GM12878 (cell line): ENCODE results near the gene IL16. TPM values are rescaled to one million over a fixed set of nuclear protein-coding genes. Genes with fewer than 3 reads are reported as not detected.

ENCODE experiments used
- ATAC-seq: fragments of 200-7000 bp; cut with Tn5 transposase; 3 replicates; pipeline ENCODE4 v1.9.1; 2020; ENCODE audit warnings: mild to moderate bottlenecking, moderate library complexity
- BruUV-seq: library from RNA; stranded (reverse); fragments of 400-500 nt; replicated peaks from 2 replicates; lab custom pipeline; 2021; lab: Mats Ljungman, UMichigan
- CTCF ChIA-PET: fragments of 300-600 bp; sonication (Branson Sonifier 250); formaldehyde crosslinking; extraction: SDS; loops from one replicate; lab custom pipeline; 2021; ENCODE audit warnings: inconsistent platforms; lab: Yijun Ruan, JAX
- POLR2A ChIA-PET: fragments of 350-600 bp; formaldehyde crosslinking; extraction: SDS; loops from one replicate; lab custom pipeline; 2021; ENCODE audit warnings: inconsistent platforms; lab: Charles Lee
- RAD21 ChIA-PET: fragments of 300-600 bp; sonication (Branson Sonifier 250); formaldehyde crosslinking; loops from one replicate; lab custom pipeline; 2023; ENCODE audit warnings: antibody characterized with exemption; ENCODE audit not compliant: unreplicated experiment; lab: Charles Lee
- SMC1A ChIA-PET: fragments of 300-600 bp; sonication (Branson Sonifier 250); formaldehyde crosslinking; loops from one replicate; lab custom pipeline; 2023; ENCODE audit not compliant: unreplicated experiment, uncharacterized antibody; lab: Charles Lee
- DNase-seq: peaks from one replicate; pipeline ENCODE4 v3.0.0-alpha.2; 2011; ENCODE audit warnings: low read depth, low spot score
- FAIRE-seq: peaks from 3 replicates; lab custom pipeline; 2011; peaks lifted over from hg19 to GRCh38; lab: Jason Lieb, UNC
- H2AFZ ChIP-seq: 2 replicates; pipeline ENCODE4 v1.6.0; 2011; ENCODE audit warnings: low read depth, low read length, control low read depth; ENCODE audit not compliant: control insufficient read depth
- H3K27ac ChIP-seq: 2 replicates; pipeline ENCODE4 v1.5.1; 2011; ENCODE audit warnings: control low read depth; ENCODE audit not compliant: control insufficient read depth, insufficient read depth
- H3K27me3 ChIP-seq, 2 experiments: replicated peaks in 1 of 2; 2 replicates each; pipeline versions ENCODE4 v1.6.0 to v1.6.1; 2011; ENCODE audit warnings: low read length in 1 of 2; ENCODE audit not compliant: control insufficient read depth in 2 of 2, insufficient read depth in 2 of 2
- H3K36me3 ChIP-seq, 2 experiments: 2 replicates each; pipeline ENCODE4 v1.5.1; 2011; ENCODE audit warnings: low read length in 1 of 2; ENCODE audit not compliant: control insufficient read depth in 2 of 2, insufficient read depth in 2 of 2
- H3K4me1 ChIP-seq: 2 replicates; pipeline ENCODE4 v1.6.1; 2011; ENCODE audit warnings: mild to moderate bottlenecking, low read length, moderate library complexity, mixed read lengths; ENCODE audit not compliant: control insufficient read depth, insufficient read depth
- H3K4me2 ChIP-seq: 2 replicates; pipeline ENCODE4 v1.6.0; 2011; ENCODE audit warnings: control low read depth; ENCODE audit not compliant: control insufficient read depth, insufficient read depth
- H3K4me3 ChIP-seq: fragments of 200-600 bp; sonication (generic); 2 replicates; pipeline ENCODE4 v1.5.1; 2016
- H3K79me2 ChIP-seq: 2 replicates; pipeline ENCODE4 v1.6.0; 2011; ENCODE audit warnings: low read length; ENCODE audit not compliant: control insufficient read depth, insufficient read depth
- H3K9ac ChIP-seq: 2 replicates; pipeline ENCODE4 v1.8.0; 2011; ENCODE audit warnings: low read length, control low read depth, mixed read lengths; ENCODE audit not compliant: control insufficient read depth, insufficient read depth
- H3K9me3 ChIP-seq: replicated peaks from 3 replicates; pipeline ENCODE4 v1.5.1; 2011; ENCODE audit warnings: mild to moderate bottlenecking, low read length; ENCODE audit not compliant: control insufficient read depth, insufficient read depth
- H4K20me1 ChIP-seq: 2 replicates; pipeline ENCODE4 v1.6.0; 2011; ENCODE audit not compliant: control insufficient read depth, insufficient read depth
- BMI1 ChIP-seq: fragments of 450-650 bp; IDR thresholded peaks from 2 replicates; pipeline ENCODE4 v1.6.1; 2016; ENCODE audit warnings: mild to moderate bottlenecking, moderate library complexity, borderline replicate concordance
- ETV6 ChIP-seq, 2 experiments: fragments of 450-650 bp in 1 of 2; IDR thresholded peaks in 1 of 2; conservative IDR thresholded peaks in 1 of 2; 2 replicates each; pipeline ENCODE4 v1.6.1; 2014; ENCODE audit warnings: antibody characterized with exemption in 1 of 2, borderline replicate concordance in 1 of 2, low read depth in 1 of 2, mild to moderate bottlenecking in 1 of 2, moderate library complexity in 1 of 2
- HCFC1 ChIP-seq: fragments of 150-350 bp; IDR thresholded peaks from 2 replicates; pipeline ENCODE4 v1.6.1; 2014; ENCODE audit warnings: low read length
- HDAC6 ChIP-seq: fragments of 200-600 bp; sonication (generic); IDR thresholded peaks from one replicate; pipeline ENCODE4 v1.8.0; 2017; ENCODE audit warnings: antibody characterized with exemption; ENCODE audit not compliant: unreplicated experiment
- HDGF ChIP-seq: fragments of 450-650 bp; IDR thresholded peaks from 2 replicates; pipeline ENCODE4 v1.6.1; 2016; ENCODE audit warnings: antibody characterized with exemption
- JUND ChIP-seq: IDR thresholded peaks from 2 replicates; pipeline ENCODE4 v1.6.1; 2012; ENCODE audit warnings: low read depth, mild to moderate bottlenecking, low read length, improper control_type of control experiment, moderate library complexity
- NRF1 ChIP-seq: conservative IDR thresholded peaks from 2 replicates; pipeline ENCODE4 v1.6.1; 2011; ENCODE audit warnings: mild to moderate bottlenecking, low read depth, low read length, improper control_type of control experiment
- POLR2AphosphoS5 ChIP-seq: IDR thresholded peaks from 2 replicates; pipeline ENCODE4 v1.6.1; 2011; ENCODE audit warnings: mild to moderate bottlenecking, low read length, inconsistent platforms
- RB1 ChIP-seq: fragments of 450-650 bp; formaldehyde crosslinking; IDR thresholded peaks from 2 replicates; pipeline ENCODE4 v1.6.1; 2017; ENCODE audit warnings: mild to moderate bottlenecking, borderline replicate concordance
- RELA ChIP-seq: fragments of 450-650 bp; IDR thresholded peaks from 2 replicates; pipeline ENCODE4 v1.8.0; 2014; ENCODE audit warnings: borderline replicate concordance; ENCODE audit not compliant: partially characterized antibody
- WGBS: methylation state at CpG from one replicate; pipeline ENCODE4 v1.1.6; 2016; ENCODE audit warnings: low lambda C conversion rate; ENCODE audit not compliant: insufficient replicate concordance, insufficient coverage; ENCODE audit errors: missing lambda C conversion rate; 5-methylcytosine and 5-hydroxymethylcytosine counted together
- in situ Hi-C: fragments of 300-500 bp; cut with MboI; formaldehyde crosslinking; loops from 9 replicates; pipeline ENCODE4 v1.14.3; 2018; ENCODE audit warnings: mixed read lengths
- intact Hi-C: fragments of 100-400 bp; cut with micrococcal nuclease; formaldehyde crosslinking; loops from one replicate; pipeline ENCODE4 v1.14.2; 2022; ENCODE audit not compliant: unreplicated experiment
- polyA plus RNA-seq, 11 experiments: library from polyadenylated mRNA; depleted of rRNA in 4 of 11; unstranded in 6 of 11; stranded (reverse) in 5 of 11; fragments of >200 nt; fragmentation: Nextera tagmentation in 4 of 11; fragmentation: Illumina TruSeq in 1 of 11; extraction: Ambion mirVana in 4 of 11; extraction: Trizol in 1 of 11; gene quantifications; 1 replicate in 1 of 11; 2 replicates in 10 of 11; pipeline versions ENCODE4 v1.2.1 to v1.2.3, GENCODE V29; 2011 to 2016; ENCODE audit warnings: inconsistent platforms in 2 of 11, missing spikeins in 2 of 11, low read depth in 1 of 11
- total RNA-seq, 4 experiments: library from RNA; depleted of rRNA in 3 of 4; stranded (reverse); fragments of >200 nt in 3 of 4; fragmentation: Illumina TruSeq in 1 of 4; extraction: Trizol in 1 of 4; gene quantifications; 2 replicates each; pipeline versions ENCODE4 v1.2.1 to v1.2.3, GENCODE V29; 2013 to 2021
- TF ChIP-seq, protein P1 (sequence below): IDR thresholded peaks from 2 replicates; pipeline ENCODE4 v1.6.1; 2012; ENCODE audit warnings: low read length, inconsistent platforms
- TF ChIP-seq, protein P2 (sequence below): fragments of 450-650 bp; IDR thresholded peaks from 2 replicates; pipeline ENCODE4 v1.6.1; 2017; ENCODE audit warnings: antibody characterized with exemption, mild to moderate bottlenecking, moderate library complexity
- TF ChIP-seq, protein P3 (sequence below): IDR thresholded peaks from 2 replicates; pipeline ENCODE4 v1.6.1; 2011; ENCODE audit warnings: mild to moderate bottlenecking, low read depth, low read length, moderate library complexity; ENCODE audit not compliant: insufficient replicate concordance
- TF ChIP-seq, protein P4 (sequence below): IDR thresholded peaks from 2 replicates; pipeline ENCODE4 v1.6.1; 2012; ENCODE audit warnings: low read depth, low read length, improper control_type of control experiment

IL16 gene
- total and polyA plus RNA-seq, 10 of the 15 experiments (the other 5 are each of a cell fraction or from before 2014, with no cell fraction given): 21.7 to 206 (median 44.5) TPM

DNA sequence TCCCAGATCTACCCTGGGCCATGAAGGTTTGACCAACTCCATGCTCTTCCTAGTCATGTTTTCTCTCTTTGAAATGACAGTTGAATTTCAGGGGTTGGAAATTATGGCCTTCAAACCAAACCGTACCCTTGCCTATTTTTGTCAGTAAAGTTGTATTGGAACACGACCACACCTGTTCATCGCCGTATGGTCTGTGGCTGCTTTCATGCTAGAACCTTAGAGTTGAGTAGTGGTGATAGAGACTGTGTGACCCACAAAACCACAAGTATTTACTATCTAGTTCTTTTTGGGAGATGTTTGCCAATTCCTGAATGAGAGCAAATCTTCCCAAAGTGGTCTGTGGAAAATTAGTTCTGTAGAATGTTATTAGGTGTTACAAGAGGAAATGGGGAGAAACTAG, 151.2 kb downstream of the IL16 start:
- Histone ChIP-seq H4K20me1 (no peaks in the 10 kb centered on the region), H3K27ac (no peak overlapping the region), H3K4me1 (no peaks in the 10 kb centered on the region), H3K36me3 (no peaks in the 10 kb centered on the region), H3K9ac (no peak overlapping the region), H3K79me2 (no peaks in the 10 kb centered on the region), H3K27me3 (no peaks in the 10 kb centered on the region), H3K4me3 (no peak overlapping the region), H3K9me3 (no peaks in the 10 kb centered on the region), H3K4me2 (no peak overlapping the region), H2AFZ (no peak overlapping the region)
- FAIRE-seq: no peak
- DNase-seq: no peak
- ATAC-seq: no peak
- SMC1A ChIA-PET: no interaction called here
- CTCF ChIA-PET: no interaction called here
- intact Hi-C loops: no loop called here
- RAD21 ChIA-PET: no interaction called here
- 92% methylated on average over 4 of the region's 4 CpGs for WGBS
- in situ Hi-C loops: no loop called here
- TF ChIP-seq, protein P1, sequence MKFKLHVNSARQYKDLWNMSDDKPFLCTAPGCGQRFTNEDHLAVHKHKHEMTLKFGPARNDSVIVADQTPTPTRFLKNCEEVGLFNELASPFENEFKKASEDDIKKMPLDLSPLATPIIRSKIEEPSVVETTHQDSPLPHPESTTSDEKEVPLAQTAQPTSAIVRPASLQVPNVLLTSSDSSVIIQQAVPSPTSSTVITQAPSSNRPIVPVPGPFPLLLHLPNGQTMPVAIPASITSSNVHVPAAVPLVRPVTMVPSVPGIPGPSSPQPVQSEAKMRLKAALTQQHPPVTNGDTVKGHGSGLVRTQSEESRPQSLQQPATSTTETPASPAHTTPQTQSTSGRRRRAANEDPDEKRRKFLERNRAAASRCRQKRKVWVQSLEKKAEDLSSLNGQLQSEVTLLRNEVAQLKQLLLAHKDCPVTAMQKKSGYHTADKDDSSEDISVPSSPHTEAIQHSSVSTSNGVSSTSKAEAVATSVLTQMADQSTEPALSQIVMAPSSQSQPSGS: no peak
- no peak for TF ChIP-seq JUND
- TF ChIP-seq HDAC6: no peak
- TF ChIP-seq, protein P2, sequence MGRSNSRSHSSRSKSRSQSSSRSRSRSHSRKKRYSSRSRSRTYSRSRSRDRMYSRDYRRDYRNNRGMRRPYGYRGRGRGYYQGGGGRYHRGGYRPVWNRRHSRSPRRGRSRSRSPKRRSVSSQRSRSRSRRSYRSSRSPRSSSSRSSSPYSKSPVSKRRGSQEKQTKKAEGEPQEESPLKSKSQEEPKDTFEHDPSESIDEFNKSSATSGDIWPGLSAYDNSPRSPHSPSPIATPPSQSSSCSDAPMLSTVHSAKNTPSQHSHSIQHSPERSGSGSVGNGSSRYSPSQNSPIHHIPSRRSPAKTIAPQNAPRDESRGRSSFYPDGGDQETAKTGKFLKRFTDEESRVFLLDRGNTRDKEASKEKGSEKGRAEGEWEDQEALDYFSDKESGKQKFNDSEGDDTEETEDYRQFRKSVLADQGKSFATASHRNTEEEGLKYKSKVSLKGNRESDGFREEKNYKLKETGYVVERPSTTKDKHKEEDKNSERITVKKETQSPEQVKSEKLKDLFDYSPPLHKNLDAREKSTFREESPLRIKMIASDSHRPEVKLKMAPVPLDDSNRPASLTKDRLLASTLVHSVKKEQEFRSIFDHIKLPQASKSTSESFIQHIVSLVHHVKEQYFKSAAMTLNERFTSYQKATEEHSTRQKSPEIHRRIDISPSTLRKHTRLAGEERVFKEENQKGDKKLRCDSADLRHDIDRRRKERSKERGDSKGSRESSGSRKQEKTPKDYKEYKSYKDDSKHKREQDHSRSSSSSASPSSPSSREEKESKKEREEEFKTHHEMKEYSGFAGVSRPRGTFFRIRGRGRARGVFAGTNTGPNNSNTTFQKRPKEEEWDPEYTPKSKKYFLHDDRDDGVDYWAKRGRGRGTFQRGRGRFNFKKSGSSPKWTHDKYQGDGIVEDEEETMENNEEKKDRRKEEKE: no peak
- no peak for TF ChIP-seq RELA
- no peak for TF ChIP-seq NRF1
- TF ChIP-seq HDGF: no peak
- TF ChIP-seq ETV6 (conservative IDR thresholded peaks at IDR 0.05 in 1 of 2, IDR thresholded peaks at IDR 0.05 in 1 of 2; ENCODE audit: borderline replicate concordance in 1 of 2, low read depth in 1 of 2): no peak
- TF ChIP-seq HCFC1: no peak
- TF ChIP-seq, protein P3, sequence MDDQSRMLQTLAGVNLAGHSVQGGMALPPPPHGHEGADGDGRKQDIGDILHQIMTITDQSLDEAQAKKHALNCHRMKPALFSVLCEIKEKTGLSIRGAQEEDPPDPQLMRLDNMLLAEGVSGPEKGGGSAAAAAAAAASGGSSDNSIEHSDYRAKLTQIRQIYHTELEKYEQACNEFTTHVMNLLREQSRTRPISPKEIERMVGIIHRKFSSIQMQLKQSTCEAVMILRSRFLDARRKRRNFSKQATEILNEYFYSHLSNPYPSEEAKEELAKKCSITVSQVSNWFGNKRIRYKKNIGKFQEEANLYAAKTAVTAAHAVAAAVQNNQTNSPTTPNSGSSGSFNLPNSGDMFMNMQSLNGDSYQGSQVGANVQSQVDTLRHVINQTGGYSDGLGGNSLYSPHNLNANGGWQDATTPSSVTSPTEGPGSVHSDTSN: no peak
- TF ChIP-seq, protein P4, sequence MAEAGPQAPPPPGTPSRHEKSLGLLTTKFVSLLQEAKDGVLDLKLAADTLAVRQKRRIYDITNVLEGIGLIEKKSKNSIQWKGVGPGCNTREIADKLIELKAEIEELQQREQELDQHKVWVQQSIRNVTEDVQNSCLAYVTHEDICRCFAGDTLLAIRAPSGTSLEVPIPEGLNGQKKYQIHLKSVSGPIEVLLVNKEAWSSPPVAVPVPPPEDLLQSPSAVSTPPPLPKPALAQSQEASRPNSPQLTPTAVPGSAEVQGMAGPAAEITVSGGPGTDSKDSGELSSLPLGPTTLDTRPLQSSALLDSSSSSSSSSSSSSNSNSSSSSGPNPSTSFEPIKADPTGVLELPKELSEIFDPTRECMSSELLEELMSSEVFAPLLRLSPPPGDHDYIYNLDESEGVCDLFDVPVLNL: no peak
- no peak for TF ChIP-seq POLR2AphosphoS5
- TF ChIP-seq RB1: no peak
- no peak for TF ChIP-seq BMI1
- no TSS peak for BruUV-seq
- POLR2A ChIA-PET: no interaction called here
